Measurements from ENCODE around the gene ABLIM1.

Gene ABLIM1

DNA sequence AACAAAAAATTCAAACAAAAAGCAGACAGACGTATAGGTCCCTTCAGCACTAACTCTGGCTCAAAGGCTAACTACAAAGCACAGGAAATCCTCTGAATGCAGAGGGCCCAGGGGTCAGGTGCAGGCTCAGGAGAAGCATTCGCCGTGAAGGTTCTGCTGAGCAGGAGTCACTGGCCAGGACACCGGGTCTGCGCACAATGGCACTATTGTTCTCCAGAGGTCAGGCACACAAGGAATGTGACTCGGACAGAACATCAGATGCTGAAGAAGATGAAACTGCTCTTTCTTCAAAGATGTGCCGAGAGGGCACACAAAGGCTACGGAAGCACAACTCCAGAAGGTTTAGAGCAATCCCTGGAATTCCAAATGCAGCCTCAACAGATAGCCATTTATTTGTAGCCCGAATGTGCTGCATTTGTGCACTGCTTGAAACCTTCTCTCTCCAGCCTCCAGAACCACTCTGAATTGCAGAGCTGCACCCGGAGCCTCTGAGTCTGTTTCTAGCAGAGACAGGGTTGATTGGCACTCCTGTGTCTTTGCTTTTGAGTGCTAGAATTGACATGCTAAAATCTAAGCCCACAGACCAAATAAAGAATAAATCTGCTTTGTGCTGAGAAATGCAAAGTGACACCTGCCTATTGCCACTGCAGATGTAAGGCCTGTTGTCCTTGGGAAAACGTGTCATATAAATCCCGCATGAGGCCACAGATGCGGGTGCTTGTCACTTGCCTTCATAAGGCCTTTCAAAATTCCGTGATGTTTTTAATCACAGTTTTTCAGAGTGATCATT lies 168.4 kb downstream of the ABLIM1 start:
- DNase-seq (ENCODE audit: low spot score), result no peak

DNA sequence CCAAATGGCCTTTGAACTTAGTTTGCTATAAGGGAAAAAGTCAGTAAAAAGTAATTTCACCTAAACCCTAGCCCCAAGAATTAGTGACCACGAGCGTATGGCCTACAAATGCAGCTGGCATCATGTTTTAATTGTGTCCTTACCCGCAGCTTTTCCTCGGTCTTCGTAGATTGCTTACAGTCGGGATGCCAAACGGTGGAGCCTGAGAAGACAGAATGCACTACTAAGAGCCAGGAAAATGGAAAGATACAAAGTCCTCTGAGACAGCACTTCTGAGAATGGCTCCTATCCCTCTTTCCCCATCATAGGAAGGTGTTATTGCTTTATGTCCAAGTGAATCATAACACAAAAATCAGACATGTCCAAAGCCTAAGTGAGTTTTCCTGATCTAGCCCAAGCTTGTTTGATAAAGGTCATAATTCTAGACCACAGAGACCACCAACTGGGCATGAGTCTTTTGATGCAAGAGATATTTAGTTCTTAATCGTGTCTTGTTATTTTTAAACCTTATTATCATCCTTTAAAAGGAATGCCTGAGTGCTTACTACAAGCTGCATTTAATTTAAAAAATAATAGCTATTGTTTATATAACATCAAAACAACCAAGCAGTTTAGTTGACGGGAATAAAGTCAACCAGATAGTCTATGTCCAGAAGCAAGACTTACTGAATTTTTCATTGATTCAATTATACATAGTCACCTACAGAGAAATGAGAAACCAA lies 170.1 kb downstream of the ABLIM1 start:
- DNase-seq (ENCODE audit: low spot score), result no peak

DNA sequence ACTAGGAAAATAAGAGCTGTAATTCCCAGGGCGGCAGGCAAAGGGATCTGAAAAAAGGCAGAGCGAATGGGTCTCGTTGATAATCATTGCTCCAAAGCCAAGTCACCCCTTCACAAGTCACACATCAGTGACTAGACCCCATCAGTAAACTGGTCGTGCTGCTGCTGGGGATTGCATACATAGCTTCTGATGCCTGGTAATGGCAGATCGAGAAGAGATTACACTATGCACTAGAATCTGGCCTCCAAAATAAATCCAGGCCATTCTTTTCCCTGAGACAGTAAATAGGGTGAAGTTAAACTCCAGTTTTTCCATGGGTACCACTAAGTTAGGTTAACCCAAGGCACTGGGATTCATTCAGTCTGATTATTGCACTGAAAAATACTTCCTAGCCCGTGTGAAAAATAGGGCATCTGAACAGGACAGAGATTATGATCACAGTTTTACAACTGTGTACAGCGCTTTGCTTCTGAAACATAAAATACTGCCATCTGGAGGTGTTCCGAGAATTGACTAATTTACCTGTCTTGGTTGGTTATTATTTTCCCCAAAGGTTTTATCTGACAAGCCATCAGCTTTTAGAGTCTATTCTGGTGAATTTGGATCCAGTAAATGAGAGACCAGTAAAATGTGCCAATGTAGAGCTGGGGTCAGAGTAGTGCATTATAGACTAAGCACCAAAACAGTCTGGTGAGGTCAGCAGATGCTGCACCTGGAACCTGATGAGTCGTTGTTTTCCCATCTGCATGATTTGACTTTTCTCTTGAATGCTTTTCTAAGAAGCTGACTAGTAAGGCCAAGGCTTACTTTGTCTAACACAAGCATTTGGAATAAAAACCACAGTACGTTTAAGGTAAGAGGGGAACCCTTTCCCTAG lies 170.9 kb downstream of the ABLIM1 start:
- DNase-seq (ENCODE audit: low spot score), result no peak

DNA sequence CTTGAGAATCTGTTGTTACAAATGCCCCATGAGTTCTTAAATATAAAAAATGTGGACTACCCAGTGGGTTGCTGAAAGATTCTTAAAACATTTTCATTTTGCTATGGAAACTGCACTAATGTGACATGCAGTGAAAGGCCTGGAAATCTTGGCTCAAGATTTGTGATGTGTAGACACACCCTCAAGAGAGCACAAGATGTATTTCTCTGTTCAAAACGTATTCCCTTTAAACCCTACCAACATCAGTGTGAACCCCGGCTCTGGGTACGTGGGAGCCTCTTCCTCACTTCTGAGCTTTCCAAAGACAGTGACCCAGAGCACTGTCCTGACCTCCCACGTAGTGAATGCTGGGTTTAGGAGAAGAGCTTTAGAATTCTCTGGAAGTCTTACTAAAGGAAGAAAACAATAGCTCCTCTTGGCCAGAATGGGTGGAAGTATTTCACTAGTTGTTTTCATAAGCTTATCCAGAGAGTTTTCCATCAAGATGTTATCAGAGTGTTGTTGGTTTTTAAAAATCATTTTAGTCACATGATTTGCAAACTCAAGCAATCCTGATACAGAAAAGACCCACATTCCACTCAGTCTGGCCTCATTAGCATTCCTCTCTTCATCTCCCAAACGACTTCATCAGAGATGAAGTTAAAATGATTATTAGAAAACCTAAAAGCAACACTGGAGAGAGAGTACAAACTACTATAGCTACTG lies 172.2 kb downstream of the ABLIM1 start:
- no peak for DNase-seq (ENCODE audit: low spot score)

DNA sequence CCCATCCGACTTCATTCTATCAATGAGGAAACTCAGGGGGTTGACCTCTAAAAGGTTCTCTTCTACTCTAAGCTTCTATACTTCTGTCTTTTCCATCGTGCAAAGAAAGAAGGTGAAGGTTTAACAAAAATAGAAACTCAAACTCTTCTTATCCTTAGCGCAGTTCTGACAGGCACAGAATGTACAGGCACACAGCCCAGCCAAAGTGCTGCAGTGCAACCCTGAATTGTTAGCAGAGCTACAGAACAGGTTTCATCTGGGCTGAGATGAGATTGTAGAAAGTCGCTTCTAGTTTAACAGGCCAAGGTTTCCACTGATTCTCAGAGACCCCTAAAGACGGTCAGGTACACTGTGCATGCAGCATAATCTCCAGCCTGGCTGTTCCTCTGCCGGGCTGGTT lies 174.5 kb downstream of the ABLIM1 start:
- DNase-seq (ENCODE audit: low spot score), result no peak

DNA sequence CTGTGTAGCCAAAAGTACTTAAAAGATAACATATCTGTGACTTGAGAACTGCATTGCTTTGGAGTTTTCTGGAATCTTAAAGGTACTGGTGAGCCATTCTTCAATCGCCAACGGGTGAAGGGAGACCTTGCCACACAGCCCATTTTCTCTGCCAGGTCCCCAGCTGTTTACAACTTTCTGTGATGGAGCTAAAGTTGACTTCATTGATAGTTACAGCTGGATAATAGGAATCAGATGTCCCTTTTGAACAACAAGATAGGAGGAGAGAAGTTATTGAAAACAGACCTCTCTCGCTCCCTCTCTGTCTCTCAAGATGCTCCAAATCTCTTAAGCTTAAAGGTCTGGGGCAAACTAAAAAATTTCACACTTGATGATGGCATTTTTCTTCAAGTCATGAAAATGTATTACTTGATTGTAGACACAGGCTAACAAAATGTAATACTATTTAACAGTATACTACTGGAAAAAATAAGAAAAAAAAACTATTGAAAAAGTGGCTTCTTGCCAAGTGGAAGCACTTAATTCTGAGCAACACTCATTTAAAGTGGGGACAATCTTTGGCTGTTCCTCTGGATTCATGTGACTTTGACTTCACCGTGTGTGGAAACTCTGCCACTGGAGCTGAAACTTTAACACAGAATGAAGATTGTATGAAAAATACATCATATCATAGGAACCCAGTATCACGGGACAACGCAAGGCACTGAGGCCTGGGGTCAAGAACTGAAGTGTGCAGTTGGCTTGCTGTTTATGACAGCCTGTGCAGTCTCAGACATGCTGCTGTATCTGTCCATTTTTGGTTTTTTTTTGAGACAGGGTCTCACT lies 175.4 kb downstream of the ABLIM1 start:
- no peak for DNase-seq (ENCODE audit: low spot score)

DNA sequence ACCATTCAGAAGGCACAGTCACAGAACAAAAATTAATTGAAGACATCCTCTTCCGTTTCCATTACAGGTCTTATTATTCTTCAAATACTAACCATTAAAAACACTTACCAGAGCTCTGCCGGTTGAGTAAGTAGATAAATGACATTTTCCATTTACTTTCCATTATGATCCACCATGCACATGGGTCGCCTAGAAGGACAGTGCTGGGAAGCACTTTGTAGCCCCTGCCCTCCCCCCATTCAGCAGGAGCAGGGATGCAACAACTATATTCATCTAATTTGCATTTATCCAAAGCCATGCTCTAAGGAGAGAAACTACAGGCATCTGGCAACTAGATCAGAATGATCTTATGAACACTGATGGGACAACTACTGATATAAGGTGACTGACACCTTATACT lies 177.0 kb downstream of the ABLIM1 start:
- DNase-seq (ENCODE audit: low spot score), result no peak

DNA sequence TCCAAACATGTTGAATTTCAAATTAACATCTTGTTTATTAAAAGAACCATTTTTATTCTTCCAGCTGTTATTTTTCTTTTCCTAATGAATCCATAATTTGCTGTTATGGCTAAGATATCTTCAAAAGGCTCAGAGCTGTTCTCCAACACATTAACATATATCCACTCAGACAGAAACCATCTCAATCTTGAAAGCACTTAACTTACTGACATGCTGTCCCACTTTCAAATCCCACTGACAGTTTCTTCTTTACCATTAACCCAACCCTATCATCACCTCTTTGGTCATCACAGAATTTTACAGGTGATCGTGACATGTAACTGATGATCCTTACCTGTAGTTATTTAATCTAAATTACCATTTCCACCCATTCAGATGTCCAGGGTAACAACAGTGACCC lies 178.2 kb downstream of the ABLIM1 start:
- no peak for DNase-seq (ENCODE audit: low spot score)

DNA sequence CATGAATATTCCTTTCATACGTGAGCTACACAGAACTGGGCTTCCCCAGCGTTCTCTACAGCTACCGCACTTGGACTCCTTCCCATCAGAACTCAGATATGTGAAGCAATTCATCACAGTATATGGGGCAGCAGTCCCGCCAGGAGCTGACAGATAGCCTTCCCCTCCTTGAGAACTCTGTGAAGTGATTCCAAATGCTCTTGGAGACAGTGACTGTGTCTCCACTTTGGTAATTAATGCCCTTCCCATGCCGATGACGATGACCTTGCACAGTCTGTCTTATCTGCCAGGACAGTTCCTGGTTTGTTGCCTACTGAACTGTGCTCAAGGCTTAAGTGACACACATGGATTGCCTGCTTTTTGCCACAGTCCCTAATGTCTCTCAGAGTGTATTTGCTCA lies 178.8 kb downstream of the ABLIM1 start:
- no peak for DNase-seq (ENCODE audit: low spot score)

DNA sequence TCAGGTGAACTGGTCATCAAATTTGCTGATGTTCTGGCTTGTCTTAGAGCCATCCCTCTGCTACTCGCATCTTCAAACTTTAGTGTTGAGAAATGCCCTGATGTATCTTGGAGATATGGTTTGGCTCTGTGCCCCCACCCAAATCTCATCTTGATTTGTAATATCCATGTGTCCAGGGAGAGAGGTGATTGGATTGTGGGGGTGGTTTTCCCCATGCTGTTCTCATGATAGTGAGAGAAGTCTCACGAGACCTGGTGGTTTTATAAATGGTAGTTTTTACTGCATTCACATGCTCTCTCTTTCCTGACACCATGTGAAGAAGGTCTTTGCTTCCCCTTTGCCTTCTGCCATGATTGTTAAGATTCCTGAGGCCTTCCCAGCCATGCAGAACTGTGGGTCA lies 179.8 kb downstream of the ABLIM1 start:
- no peak for DNase-seq (ENCODE audit: low spot score)

DNA sequence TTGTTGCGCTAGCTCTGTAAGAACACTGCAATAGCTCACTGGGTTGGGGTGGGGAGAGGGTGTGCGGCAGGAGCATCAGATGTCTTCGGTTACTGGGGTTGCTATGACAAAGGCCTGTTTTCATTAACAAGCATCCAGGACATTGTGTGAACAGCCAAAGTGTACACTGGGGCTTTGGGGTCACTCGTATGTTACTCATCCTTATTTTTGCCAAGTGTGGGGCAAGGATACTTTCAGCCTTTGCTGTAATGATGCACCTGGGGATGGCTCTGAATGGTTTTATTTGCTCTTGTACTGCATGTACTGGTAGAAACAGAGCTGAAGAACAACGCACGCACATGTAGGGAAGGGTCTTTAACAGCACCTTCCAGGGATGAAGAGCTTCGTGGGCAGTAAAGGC lies 180.8 kb downstream of the ABLIM1 start:
- DNase-seq (ENCODE audit: low spot score), result no peak

DNA sequence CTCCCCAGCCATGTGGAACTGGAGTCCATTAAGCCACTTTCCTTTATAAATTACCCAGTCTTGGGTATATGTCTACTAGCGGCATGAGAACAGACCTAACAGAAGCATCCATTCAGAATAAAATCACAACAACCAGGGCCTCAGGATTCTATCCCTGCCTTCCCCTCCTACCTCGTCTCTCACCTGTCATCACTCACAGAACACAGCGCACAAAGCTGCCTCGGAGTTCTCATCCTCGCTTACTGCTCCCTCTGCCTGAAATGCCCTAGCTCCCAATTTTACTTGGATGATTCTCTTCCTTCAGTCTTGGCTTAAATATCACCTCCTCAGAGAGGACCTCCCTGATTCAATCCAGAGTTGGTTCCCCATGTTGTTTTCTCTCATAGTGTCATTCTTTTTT lies 183.1 kb downstream of the ABLIM1 start:
- DNase-seq (ENCODE audit: low spot score), result no peak

DNA sequence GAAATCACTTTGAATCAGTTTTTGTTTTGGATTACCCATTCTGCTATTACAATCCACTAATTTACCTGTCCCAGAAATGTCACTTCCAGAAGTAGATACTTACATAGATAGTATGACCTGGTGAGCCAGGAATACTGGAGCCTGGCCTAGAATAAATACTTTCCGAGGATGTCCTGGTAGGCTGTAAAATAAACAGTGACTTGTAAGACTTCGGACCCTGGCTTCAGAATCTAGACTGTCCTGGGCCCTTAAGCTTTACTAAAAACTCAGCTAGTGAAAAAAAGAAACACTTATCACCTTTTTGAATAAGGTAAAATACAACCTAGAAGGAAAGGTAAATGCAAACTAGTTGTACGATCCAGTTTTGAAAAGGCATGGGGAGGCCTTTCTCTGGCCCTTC lies 184.3 kb downstream of the ABLIM1 start:
- DNase-seq (ENCODE audit: low spot score), result no peak

DNA sequence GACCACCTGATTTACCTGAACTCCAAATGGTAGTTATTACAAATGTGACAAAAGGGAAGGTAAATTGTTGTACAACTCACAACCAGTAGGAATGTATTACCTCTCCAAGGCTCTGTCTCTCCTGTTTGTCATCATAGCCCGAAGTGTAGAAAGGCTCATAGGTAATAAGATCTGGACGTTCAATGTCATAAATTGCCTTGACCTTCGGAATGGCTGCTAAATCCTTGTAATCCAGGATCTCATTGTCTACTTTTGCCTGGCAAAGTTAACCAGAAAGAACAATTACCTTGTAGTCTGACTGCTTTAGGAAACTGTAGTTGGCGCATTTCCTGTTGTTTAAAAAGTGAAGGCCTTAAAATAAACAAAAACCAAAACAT lies 185.2 kb downstream of the ABLIM1 start:
- DNase-seq (ENCODE audit: low spot score), result no peak

DNA sequence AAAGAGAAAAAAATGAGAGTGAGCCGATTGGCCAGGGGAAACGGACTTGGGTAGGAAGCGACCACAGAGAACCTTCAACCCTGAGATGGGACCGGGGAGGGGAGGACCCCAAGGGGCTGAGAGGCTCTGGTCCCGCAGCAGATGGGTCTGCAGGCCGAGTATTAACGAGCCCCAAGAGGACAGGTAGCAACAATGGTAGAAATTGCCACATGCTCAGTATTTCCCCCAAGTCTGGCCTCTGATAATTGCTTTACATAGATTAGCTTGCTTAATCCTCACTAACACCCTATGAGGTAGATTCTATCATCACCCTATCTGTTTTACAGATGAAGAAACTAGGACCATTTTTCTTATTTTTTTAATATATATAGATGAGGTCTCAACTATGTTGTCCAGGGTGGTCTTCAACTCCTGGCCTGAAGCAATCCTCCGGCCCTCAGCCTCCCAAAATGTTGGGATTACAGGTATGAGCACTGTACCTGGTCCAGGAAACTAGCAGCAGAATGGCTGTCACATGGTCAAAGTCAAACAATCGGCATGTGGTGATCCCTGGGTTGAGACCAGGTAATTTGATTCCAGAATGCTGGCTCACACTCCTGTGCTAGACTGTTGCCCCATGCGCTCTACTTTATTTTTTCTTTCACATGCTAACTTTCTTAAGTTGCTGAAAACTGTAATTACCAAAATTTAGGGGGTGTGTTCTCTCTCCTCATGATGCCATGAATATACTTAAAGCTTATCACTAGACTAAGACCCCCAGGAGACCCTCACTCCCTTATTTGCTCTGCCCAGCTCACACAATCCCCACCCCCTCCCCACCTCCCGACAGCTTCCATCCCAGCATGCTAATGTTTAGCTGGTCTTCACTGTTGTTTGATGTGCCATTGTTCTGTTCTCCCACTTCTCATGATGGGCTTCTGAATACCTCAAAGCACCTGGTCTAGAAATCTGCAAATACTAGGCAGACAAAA lies 185.9 kb downstream of the ABLIM1 start:
- no peak for DNase-seq (ENCODE audit: low spot score)

DNA sequence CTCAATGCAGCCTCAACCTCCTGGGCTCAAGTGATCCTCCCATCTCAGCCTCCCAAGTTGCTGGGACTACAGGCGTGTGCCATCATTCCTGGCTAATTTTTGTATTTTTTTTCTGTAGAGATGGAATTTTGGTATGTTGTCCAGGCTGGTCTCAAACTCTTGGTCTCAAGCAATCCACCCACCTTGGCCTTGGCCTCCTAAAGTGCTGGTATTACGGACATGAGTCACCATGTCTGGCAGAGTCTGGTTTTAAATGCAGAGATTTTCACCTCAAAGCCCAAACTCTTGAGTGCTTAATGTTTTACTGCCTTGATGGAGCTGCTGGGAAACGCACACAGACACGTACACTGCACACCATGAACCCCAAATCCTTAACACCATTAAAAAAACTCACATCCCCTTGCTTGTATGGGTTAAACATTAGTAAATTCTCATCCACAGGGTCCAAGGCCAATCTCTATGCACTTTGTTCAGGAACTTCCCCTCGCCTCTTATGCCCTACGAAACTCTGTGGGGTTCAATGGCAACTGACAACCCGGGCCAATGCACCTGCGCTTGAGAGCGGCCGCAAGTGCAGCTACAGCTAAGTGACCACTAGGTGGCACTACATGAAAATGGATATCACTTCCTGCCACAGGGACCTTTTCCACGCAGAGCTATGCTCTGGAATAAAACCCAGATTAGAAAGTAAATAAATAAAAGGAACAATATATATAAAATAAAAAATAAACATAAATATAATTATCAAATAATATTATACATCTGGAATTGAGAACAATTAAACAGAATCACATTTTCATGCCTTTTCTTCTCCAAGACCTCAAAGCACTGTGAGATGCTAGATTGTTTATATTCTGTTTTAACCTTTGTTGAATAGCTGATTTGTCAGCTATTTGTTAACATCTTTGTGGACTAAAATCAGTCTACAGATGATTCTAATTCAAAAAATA lies 186.8 kb downstream of the ABLIM1 start:
- peak; percentile 83 for DNase-seq (ENCODE audit: low spot score)

DNA sequence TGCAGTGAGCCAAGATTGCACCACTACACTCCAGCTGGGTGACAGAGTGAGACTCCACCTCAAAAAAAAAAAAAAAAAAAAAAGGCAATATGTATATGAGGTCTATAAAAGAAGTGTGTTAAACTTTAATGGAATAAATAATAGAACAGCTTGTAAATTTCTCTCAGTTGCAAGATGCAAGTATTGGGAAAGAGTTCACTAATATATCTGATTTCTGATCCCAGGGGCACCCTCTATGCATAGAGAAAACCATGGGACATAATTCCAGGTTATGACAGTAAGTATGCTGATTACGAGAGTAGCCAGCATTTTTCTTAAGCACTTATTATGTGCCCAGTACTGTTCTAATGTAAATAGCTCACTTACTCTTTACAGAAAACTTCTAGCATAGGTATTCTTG lies 187.7 kb downstream of the ABLIM1 start:
- no peak for DNase-seq (ENCODE audit: low spot score)

DNA sequence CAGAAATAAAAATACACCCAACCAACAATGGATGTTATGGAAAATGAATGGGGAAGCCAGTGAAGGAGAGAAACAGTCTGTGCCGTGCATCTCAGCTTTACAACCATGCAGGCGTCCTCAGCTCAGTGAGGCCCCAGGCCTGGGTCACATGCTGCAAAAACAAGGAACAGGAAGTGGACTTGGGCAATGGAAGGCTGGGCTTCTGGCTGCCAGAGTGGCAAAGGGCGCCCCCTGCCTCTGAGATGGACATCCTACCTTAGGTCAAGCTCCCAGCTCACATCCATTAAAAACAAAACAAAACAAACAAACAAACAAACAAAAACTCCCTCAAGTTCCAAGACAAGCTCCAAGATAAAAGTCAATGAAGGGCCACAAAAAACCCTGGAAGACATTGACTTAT lies 199.1 kb downstream of the ABLIM1 start:
- DNase-seq (ENCODE audit: low spot score), result peak; percentile 30
